GM12878 (cell line): ENCODE measurements around the gene FOXP4. TPM values are rescaled to one million over a fixed set of nuclear protein-coding genes. Genes with fewer than 3 reads are reported as not detected.

ENCODE experiments used
- ATAC-seq: fragments of 200-7000 bp; cut with Tn5 transposase; 3 replicates; pipeline ENCODE4 v1.9.1; 2020; ENCODE audit warnings: mild to moderate bottlenecking, moderate library complexity
- BruUV-seq: library from RNA; stranded (reverse); fragments of 400-500 nt; replicated peaks from 2 replicates; lab custom pipeline; 2021; lab: Mats Ljungman, UMichigan
- CTCF ChIA-PET: fragments of 300-600 bp; sonication (Branson Sonifier 250); formaldehyde crosslinking; extraction: SDS; loops from one replicate; lab custom pipeline; 2021; ENCODE audit warnings: inconsistent platforms; lab: Yijun Ruan, JAX
- POLR2A ChIA-PET: fragments of 350-600 bp; formaldehyde crosslinking; extraction: SDS; loops from one replicate; lab custom pipeline; 2021; ENCODE audit warnings: inconsistent platforms; lab: Charles Lee
- RAD21 ChIA-PET: fragments of 300-600 bp; sonication (Branson Sonifier 250); formaldehyde crosslinking; loops from one replicate; lab custom pipeline; 2023; ENCODE audit warnings: antibody characterized with exemption; ENCODE audit not compliant: unreplicated experiment; lab: Charles Lee
- SMC1A ChIA-PET: fragments of 300-600 bp; sonication (Branson Sonifier 250); formaldehyde crosslinking; loops from one replicate; lab custom pipeline; 2023; ENCODE audit not compliant: unreplicated experiment, uncharacterized antibody; lab: Charles Lee
- DNase-seq: peaks from one replicate; pipeline ENCODE4 v3.0.0-alpha.2; 2011; ENCODE audit warnings: low read depth, low spot score
- FAIRE-seq: peaks from 3 replicates; lab custom pipeline; 2011; peaks lifted over from hg19 to GRCh38; lab: Jason Lieb, UNC
- H2AFZ ChIP-seq: 2 replicates; pipeline ENCODE4 v1.6.0; 2011; ENCODE audit warnings: low read depth, low read length, control low read depth; ENCODE audit not compliant: control insufficient read depth
- H3K27ac ChIP-seq: 2 replicates; pipeline ENCODE4 v1.5.1; 2011; ENCODE audit warnings: control low read depth; ENCODE audit not compliant: control insufficient read depth, insufficient read depth
- H3K27me3 ChIP-seq, 2 experiments: replicated peaks in 1 of 2; 2 replicates each; pipeline versions ENCODE4 v1.6.0 to v1.6.1; 2011; ENCODE audit warnings: low read length in 1 of 2; ENCODE audit not compliant: control insufficient read depth in 2 of 2, insufficient read depth in 2 of 2
- H3K36me3 ChIP-seq, 2 experiments: 2 replicates each; pipeline ENCODE4 v1.5.1; 2011; ENCODE audit warnings: low read length in 1 of 2; ENCODE audit not compliant: control insufficient read depth in 2 of 2, insufficient read depth in 2 of 2
- H3K4me1 ChIP-seq: 2 replicates; pipeline ENCODE4 v1.6.1; 2011; ENCODE audit warnings: mild to moderate bottlenecking, low read length, moderate library complexity, mixed read lengths; ENCODE audit not compliant: control insufficient read depth, insufficient read depth
- H3K4me2 ChIP-seq: 2 replicates; pipeline ENCODE4 v1.6.0; 2011; ENCODE audit warnings: control low read depth; ENCODE audit not compliant: control insufficient read depth, insufficient read depth
- H3K4me3 ChIP-seq: fragments of 200-600 bp; sonication (generic); 2 replicates; pipeline ENCODE4 v1.5.1; 2016
- H3K79me2 ChIP-seq: 2 replicates; pipeline ENCODE4 v1.6.0; 2011; ENCODE audit warnings: low read length; ENCODE audit not compliant: control insufficient read depth, insufficient read depth
- H3K9ac ChIP-seq: 2 replicates; pipeline ENCODE4 v1.8.0; 2011; ENCODE audit warnings: low read length, control low read depth, mixed read lengths; ENCODE audit not compliant: control insufficient read depth, insufficient read depth
- H3K9me3 ChIP-seq: replicated peaks from 3 replicates; pipeline ENCODE4 v1.5.1; 2011; ENCODE audit warnings: mild to moderate bottlenecking, low read length; ENCODE audit not compliant: control insufficient read depth, insufficient read depth
- H4K20me1 ChIP-seq: 2 replicates; pipeline ENCODE4 v1.6.0; 2011; ENCODE audit not compliant: control insufficient read depth, insufficient read depth
- BHLHE40 ChIP-seq, 2 experiments: fragments of 450-650 bp in 1 of 2; IDR thresholded peaks; 2 replicates each; pipeline ENCODE4 v1.6.1; 2011 to 2017; ENCODE audit warnings: low read depth in 2 of 2, borderline replicate concordance in 1 of 2, improper control_type of control experiment in 1 of 2, low read length in 1 of 2, mild to moderate bottlenecking in 1 of 2
- CEBPB ChIP-seq, 2 experiments: fragments of 150-350 bp in 1 of 2; IDR thresholded peaks; 2 replicates each; pipeline ENCODE4 v1.6.1; 2012 to 2014; ENCODE audit warnings: low read depth in 2 of 2, low read length in 2 of 2, borderline replicate concordance in 1 of 2, inconsistent platforms in 1 of 2
- CHD1 ChIP-seq: IDR thresholded peaks from 2 replicates; pipeline ENCODE4 v1.6.1; 2012; ENCODE audit warnings: low read depth, low read length, improper control_type of control experiment
- CHD2 ChIP-seq: IDR thresholded peaks from 2 replicates; pipeline ENCODE4 v1.6.1; 2011; ENCODE audit warnings: low read depth, low read length, improper control_type of control experiment, borderline replicate concordance
- EED ChIP-seq: sonication (generic); IDR thresholded peaks from 2 replicates; pipeline ENCODE4 v1.6.1; 2016; ENCODE audit warnings: antibody characterized with exemption, low read depth
- EZH2 ChIP-seq: IDR thresholded peaks from 2 replicates; pipeline ENCODE4 v1.6.1; 2012; ENCODE audit warnings: low read depth, mild to moderate bottlenecking, control low read depth, inconsistent platforms, low read length, borderline replicate concordance; ENCODE audit not compliant: control insufficient read depth
- FOS ChIP-seq: IDR thresholded peaks from 3 replicates; pipeline ENCODE4 v1.6.1; 2011; ENCODE audit warnings: borderline replicate concordance; ENCODE audit not compliant: insufficient read length; ENCODE audit errors: extremely low read depth
- GABPA ChIP-seq: IDR thresholded peaks from 2 replicates; pipeline ENCODE4 v1.6.1; 2014; ENCODE audit warnings: antibody characterized with exemption, low read depth, mild to moderate bottlenecking, inconsistent platforms
- NBN ChIP-seq: fragments of 450-650 bp; IDR thresholded peaks from 2 replicates; pipeline ENCODE4 v1.6.1; 2016
- NR2C2 ChIP-seq: IDR thresholded peaks from 2 replicates; pipeline ENCODE4 v1.6.1; 2011; ENCODE audit warnings: borderline replicate concordance, low read depth; ENCODE audit not compliant: control insufficient read depth, insufficient read length
- RB1 ChIP-seq: fragments of 450-650 bp; formaldehyde crosslinking; IDR thresholded peaks from 2 replicates; pipeline ENCODE4 v1.6.1; 2017; ENCODE audit warnings: mild to moderate bottlenecking, borderline replicate concordance
- RUNX3 ChIP-seq: IDR thresholded peaks from 2 replicates; pipeline ENCODE4 v1.6.1; 2012; ENCODE audit warnings: low read length, inconsistent platforms
- YBX1 ChIP-seq: fragments of 450-650 bp; IDR thresholded peaks from 2 replicates; pipeline ENCODE4 v1.6.1; 2016; ENCODE audit warnings: antibody characterized with exemption
- ZSCAN29 ChIP-seq: fragments of 450-650 bp; IDR thresholded peaks from 2 replicates; pipeline ENCODE4 v1.6.1; 2017; ENCODE audit warnings: mild to moderate bottlenecking, moderate library complexity
- WGBS: methylation state at CpG from one replicate; pipeline ENCODE4 v1.1.6; 2016; ENCODE audit warnings: low lambda C conversion rate; ENCODE audit not compliant: insufficient replicate concordance, insufficient coverage; ENCODE audit errors: missing lambda C conversion rate; 5-methylcytosine and 5-hydroxymethylcytosine counted together
- in situ Hi-C: fragments of 300-500 bp; cut with MboI; formaldehyde crosslinking; loops from 9 replicates; pipeline ENCODE4 v1.14.3; 2018; ENCODE audit warnings: mixed read lengths
- intact Hi-C: fragments of 100-400 bp; cut with micrococcal nuclease; formaldehyde crosslinking; loops from one replicate; pipeline ENCODE4 v1.14.2; 2022; ENCODE audit not compliant: unreplicated experiment
- polyA plus RNA-seq, 11 experiments: library from polyadenylated mRNA; depleted of rRNA in 4 of 11; unstranded in 6 of 11; stranded (reverse) in 5 of 11; fragments of >200 nt; fragmentation: Nextera tagmentation in 4 of 11; fragmentation: Illumina TruSeq in 1 of 11; extraction: Ambion mirVana in 4 of 11; extraction: Trizol in 1 of 11; gene quantifications; 1 replicate in 1 of 11; 2 replicates in 10 of 11; pipeline versions ENCODE4 v1.2.1 to v1.2.3, GENCODE V29; 2011 to 2016; ENCODE audit warnings: inconsistent platforms in 2 of 11, missing spikeins in 2 of 11, low read depth in 1 of 11
- total RNA-seq, 4 experiments: library from RNA; depleted of rRNA in 3 of 4; stranded (reverse); fragments of >200 nt in 3 of 4; fragmentation: Illumina TruSeq in 1 of 4; extraction: Trizol in 1 of 4; gene quantifications; 2 replicates each; pipeline versions ENCODE4 v1.2.1 to v1.2.3, GENCODE V29; 2013 to 2021
- TF ChIP-seq, protein P1 (sequence below): fragments of 450-650 bp; IDR thresholded peaks from 2 replicates; pipeline ENCODE4 v1.6.1; 2018; ENCODE audit warnings: mild to moderate bottlenecking, low read depth, moderate library complexity; ENCODE audit not compliant: partially characterized antibody

Gene FOXP4
- total and polyA plus RNA-seq, 10 of the 15 experiments (the other 5 are each of a cell fraction or from before 2014, with no cell fraction given): 0.31 to 46.1 (median 2.3) TPM

DNA sequence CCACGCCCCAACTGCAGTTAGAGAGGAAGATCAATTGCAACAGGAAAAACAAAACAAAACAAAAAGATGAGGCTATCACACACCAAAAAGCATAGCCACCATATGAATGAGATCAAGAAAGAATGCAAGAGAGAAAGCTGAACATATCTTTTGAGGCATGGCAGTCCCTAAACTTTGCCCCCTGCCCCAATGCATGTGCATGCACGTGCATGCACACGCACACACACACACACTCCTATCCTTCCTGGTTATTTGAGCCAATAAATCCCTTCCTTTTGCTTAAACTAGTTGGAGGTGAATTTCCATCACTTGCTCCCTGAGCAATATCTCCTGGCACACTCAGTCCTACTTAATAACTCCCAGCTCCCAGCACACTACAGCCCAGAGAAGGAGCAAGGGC lies 48.6 kb upstream of the FOXP4 start:
- ATAC-seq: no peak
- Histone ChIP-seq H3K9ac (no peak overlapping the region), H3K27ac (no peak overlapping the region), H3K4me3 (no peak overlapping the region), H3K4me1 (peaks cover 6% of the 10 kb centered on the region), H3K9me3 (no peaks in the 10 kb centered on the region), H3K4me2 (no peak overlapping the region), H3K27me3 (no peaks in the 10 kb centered on the region), H2AFZ (no peak overlapping the region), H3K36me3 (no peaks in the 10 kb centered on the region), H4K20me1 (no peaks in the 10 kb centered on the region), H3K79me2 (no peaks in the 10 kb centered on the region)
- BruUV-seq: no TSS peak
- in situ Hi-C loops: no loop called here
- 56% methylated on average over 3 of the region's 3 CpGs for WGBS
- SMC1A ChIA-PET: interaction anchor here (1.2 to 2.3 kb wide), 2 partner anchors 23 to 33 kb away, joined by 3 to 9 read pairs; no protein-coding TSS in a partner anchor
- intact Hi-C loops: no loop called here
- no peak for DNase-seq
- RAD21 ChIA-PET: interaction anchor here (1.5 kb wide), 1 partner anchor 72 kb away, joined by 4 read pairs; no protein-coding TSS in a partner anchor
- POLR2A ChIA-PET: interaction anchor here (0.9 to 2.3 kb wide), 3 partner anchors 8 to 13 kb away, joined by 3 to 9 read pairs (median 3); no protein-coding TSS in a partner anchor
- CTCF ChIA-PET: interaction anchor here (1.1 to 2.2 kb wide), 3 partner anchors 34 to 36 kb away, joined by 3 to 6 read pairs (median 3); no protein-coding TSS in a partner anchor
- TF ChIP-seq BHLHE40 (IDR thresholded peaks at IDR 0.05; ENCODE audit: borderline replicate concordance in 1 of 2, low read depth in 2 of 2, low read length in 1 of 2) (0 out of 4 replicates have a peak, but pooled peaks of 1 of the 2 experiments have one; percentile 7), GABPA (no peak)
- TF ChIP-seq, all 136 proteins: peak for 1
- FAIRE-seq: no peak

DNA sequence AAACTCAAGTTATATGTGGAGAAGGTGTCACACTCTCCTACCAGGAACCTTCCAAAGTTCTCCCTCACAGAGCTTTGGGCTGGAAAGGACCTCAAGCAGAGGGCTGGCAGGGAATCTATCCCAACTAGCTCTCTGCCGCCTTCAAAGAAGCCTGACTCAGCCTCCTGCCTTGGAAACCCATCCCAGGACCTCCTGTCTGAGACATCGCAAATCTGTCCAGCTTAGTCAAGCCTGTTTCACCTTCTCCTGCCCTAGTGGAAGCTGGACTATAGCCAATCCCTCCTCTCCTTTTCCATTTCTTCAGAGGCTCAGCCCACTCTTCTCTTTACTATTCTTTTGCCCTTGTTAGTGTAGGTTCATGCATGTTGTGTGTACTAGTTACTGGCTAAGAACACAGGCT lies 48.2 kb upstream of the FOXP4 start:
- no peaks in the 10 kb centered on the region for H3K36me3 ChIP-seq
- no peaks in the 10 kb centered on the region for H3K9me3 ChIP-seq
- in situ Hi-C loops: no loop called here
- ChIA-PET POLR2A (interaction anchor here (0.9 kb wide), 2 partner anchors 8 to 13 kb away, joined by 3 read pairs; no protein-coding TSS in a partner anchor), RAD21 (interaction anchor here (1.6 kb wide), 1 partner anchor 9 kb away, joined by 3 read pairs; no protein-coding TSS in a partner anchor), SMC1A (interaction anchor here (0.7 to 2.3 kb wide), 3 partner anchors 23 to 428 kb away, joined by 3 to 9 read pairs (median 4); no protein-coding TSS in a partner anchor), CTCF (interaction anchor here (1.1 to 2.2 kb wide), 4 partner anchors 12 to 36 kb away, joined by 3 to 6 read pairs (median 3); no protein-coding TSS in a partner anchor)
- H4K20me1 ChIP-seq: no peaks in the 10 kb centered on the region
- intact Hi-C loops: no loop called here
- no peaks in the 10 kb centered on the region for H3K27me3 ChIP-seq
- H3K9ac ChIP-seq: no peak overlapping the region
- ATAC-seq: no peak
- 41% methylated on average over 2 of the region's 2 CpGs for WGBS
- no peak overlapping the region for H3K4me2 ChIP-seq
- no peak overlapping the region for H3K4me3 ChIP-seq
- BruUV-seq: no TSS peak
- no peaks in the 10 kb centered on the region for H3K79me2 ChIP-seq
- H3K4me1 ChIP-seq: peaks cover 5% of the 10 kb centered on the region; the same call in 1 of the 2 replicates
- FAIRE-seq: no peak
- H2AFZ ChIP-seq: no peak overlapping the region
- DNase-seq: no peak
- H3K27ac ChIP-seq: no peak overlapping the region
- TF ChIP-seq CHD1 (no peak), FOS (no peak), YBX1 (no peak), NBN (no peak), RUNX3 (no peak), ZSCAN29 (no peak), CHD2 (no peak), EED (no peak), NR2C2 (no peak), EZH2 (no peak), RB1 (no peak), CEBPB (IDR thresholded peaks at IDR 0.05; ENCODE audit: borderline replicate concordance in 1 of 2, low read depth in 2 of 2, low read length in 2 of 2) (no peak)
- TF ChIP-seq, protein P1, sequence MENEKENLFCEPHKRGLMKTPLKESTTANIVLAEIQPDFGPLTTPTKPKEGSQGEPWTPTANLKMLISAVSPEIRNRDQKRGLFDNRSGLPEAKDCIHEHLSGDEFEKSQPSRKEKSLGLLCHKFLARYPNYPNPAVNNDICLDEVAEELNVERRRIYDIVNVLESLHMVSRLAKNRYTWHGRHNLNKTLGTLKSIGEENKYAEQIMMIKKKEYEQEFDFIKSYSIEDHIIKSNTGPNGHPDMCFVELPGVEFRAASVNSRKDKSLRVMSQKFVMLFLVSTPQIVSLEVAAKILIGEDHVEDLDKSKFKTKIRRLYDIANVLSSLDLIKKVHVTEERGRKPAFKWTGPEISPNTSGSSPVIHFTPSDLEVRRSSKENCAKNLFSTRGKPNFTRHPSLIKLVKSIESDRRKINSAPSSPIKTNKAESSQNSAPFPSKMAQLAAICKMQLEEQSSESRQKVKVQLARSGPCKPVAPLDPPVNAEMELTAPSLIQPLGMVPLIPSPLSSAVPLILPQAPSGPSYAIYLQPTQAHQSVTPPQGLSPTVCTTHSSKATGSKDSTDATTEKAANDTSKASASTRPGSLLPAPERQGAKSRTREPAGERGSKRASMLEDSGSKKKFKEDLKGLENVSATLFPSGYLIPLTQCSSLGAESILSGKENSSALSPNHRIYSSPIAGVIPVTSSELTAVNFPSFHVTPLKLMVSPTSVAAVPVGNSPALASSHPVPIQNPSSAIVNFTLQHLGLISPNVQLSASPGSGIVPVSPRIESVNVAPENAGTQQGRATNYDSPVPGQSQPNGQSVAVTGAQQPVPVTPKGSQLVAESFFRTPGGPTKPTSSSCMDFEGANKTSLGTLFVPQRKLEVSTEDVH: no peak
